ENCODE results near the gene GAL3ST2.
"Not testable (repeated sequence)": the region's sequence is repeated elsewhere in the genome, so short reads cannot be mapped to it uniquely, and the experiment has no call there.

The GAL3ST2 gene

GRCh38 chr2:241820625-241821384, 44.2 kb downstream of the GAL3ST2 start:
- no peak for DNase-seq (ENCODE audit: low read depth in 2 of 2)

DNA sequence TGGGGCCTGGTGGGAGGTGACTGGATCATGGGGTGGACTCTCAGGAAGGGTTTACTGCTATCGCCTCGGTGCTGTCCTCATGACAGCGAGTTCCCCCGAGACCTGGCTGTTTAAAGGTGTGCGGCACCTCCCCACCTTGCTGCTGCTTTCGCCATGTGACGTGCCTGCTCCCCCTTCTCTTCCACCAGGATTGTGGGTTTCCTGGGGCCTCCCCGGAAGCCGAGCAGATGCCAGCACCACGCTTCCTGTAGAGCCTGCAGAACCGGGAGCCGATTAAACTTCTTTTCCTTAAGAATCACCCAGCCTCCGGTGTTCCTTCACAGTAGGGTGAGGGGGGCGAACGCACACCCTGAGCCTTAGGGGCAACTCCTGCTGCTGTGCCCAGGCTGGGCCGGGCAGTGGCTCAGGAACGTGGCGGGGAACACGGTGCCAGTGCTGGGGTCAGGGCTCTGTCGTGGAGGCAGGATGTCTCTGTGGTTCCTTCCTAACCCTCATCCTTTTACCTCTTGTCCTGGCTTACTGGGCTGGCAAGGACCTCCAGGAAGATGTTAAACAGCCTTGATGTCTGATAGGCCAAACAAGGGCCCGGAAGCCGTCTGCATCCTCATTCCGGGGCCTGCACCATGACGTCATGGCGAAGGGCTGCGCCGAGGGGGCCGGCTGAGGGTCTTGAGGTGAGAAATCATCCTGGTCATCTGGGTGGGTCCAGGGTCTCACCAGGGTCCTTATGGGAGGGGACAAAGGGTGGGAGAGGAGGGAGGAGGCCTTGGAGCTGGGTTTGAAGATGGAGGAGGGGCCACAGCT, 45.0 kb downstream of the GAL3ST2 start:
- no peak for DNase-seq (ENCODE audit: low read depth in 2 of 2)

- no peak for DNase-seq (ENCODE audit: low read depth in 2 of 2)
Measured at GRCh38 chr2:241822264-241822623, 45.6 kb downstream of the GAL3ST2 start.

DNA sequence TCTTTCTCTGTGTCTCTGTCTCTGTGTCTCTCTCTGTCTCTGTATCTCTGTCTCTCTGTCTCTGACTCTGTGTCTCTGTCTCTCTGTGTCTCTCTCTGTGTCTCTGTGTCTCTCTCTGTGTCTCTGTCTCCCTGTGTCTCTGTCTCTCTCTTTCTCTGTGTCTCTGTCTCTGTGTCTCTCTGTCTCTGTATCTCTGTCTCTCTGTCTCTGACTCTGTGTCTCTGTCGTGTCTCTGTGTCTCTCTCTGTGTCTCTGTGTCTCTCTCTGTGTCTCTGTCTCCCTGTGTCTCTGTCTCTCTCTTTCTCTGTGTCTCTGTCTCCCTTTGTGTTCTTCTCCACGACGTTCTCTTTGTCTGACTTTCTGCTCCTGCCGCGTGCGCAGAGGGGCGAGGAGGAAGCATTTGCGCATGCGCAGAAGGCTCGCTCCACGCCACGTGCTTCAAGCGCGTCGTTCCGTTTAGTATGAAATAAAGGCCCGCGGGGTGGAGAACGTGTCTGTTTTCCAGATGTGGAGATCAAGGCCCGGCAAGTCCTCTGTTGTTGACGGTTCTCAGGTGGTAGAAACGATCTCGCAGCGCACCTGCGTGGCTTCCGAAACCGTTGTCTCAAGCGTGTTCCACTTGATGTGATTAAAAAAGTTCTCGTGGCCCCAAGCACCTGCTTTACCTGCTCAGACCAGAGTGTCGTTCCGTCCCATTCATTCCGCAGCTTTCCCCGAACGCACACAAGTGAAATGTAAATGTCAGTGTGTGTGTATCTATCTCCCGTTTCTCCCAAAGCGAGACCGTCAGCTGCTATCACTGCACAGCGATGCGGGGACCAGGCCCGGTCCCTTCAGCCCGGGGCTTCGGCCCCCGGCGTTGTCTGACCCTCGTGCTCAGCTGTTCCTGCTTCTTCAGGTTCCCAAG, 47.2 kb downstream of the GAL3ST2 start:
- not testable (repeated sequence) for DNase-seq (ENCODE audit: low read depth in 2 of 2)

- no peak for DNase-seq (ENCODE audit: low read depth in 2 of 2)
Measured at GRCh38 chr2:241827394-241827793, 50.8 kb downstream of the GAL3ST2 start.

DNA sequence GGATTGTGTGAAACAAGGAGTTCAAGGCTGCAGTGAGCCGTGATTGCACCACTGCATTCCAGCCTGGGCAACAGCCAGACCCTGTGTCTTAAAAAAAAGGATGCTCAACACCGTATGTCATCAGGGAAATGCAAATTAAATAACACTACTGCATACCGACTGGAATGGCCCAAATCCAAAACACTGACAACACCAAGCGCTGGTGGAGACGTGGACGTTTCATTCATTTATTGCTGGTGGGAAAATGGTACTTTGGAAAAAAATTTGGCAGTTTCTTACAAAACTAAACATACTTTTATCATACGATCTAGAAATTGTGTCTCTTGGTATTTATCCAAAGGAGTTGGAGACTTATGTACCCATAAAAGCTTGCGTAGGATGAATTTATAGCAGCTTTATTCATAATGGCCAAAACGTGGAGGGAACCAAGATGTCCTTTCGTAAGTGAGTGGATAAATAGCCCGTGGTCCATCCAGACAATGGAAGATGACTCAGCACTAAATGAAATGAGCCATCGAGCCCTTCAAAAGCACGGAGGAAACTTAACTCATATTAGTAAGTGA, 56.6 kb downstream of the GAL3ST2 start:
- peak; percentile 36 to 52 for DNase-seq (ENCODE audit: low read depth in 2 of 2)

GRCh38 chr2:241833756-241834526, 57.3 kb downstream of the GAL3ST2 start:
- DNase-seq (ENCODE audit: low read depth in 2 of 2) = not testable (repeated sequence)

DNA sequence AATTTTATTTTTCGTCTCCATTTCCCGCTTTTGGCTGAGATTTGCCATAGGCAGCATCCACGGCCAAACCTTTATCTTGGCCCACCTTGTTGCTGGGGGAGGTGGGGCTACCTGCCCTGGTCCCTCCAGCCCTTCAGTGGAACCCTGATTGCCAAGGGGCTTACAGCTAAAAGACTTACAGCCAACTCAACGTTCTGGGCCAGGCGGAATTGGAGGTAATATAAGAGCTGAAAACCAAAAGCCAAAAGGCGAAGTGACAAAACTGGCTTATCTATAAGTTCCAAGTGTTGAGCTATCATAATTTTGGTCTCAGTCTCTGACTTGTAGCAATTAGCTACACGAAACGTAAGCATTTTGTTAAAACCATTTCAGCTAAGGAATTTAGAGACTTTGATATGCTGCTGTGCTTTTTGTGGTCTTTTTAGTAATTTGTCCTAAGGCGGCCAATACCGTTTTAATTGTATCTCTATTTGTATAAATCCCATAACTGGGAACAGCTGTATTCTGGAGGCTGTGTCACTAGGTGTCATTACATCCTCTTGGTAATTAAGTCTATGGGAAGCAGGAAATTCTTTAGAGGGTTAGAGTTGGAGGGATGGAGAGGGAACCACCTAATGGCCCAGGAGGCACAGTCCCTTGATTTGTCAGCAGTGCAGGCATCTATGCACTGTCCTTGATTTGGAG, 58.0 kb downstream of the GAL3ST2 start:
- no peak for DNase-seq (ENCODE audit: low read depth in 2 of 2)

GRCh38 chr2:241835611-241836010, 59.0 kb downstream of the GAL3ST2 start:
- no peak for DNase-seq (ENCODE audit: low read depth in 2 of 2)

- DNase-seq (ENCODE audit: low read depth in 2 of 2) = no peak
Measured at GRCh38 chr2:241836292-241836691, 59.7 kb downstream of the GAL3ST2 start.

- DNase-seq (ENCODE audit: low read depth in 2 of 2) = no peak
Measured at GRCh38 chr2:241837197-241837965, 60.8 kb downstream of the GAL3ST2 start.

DNA sequence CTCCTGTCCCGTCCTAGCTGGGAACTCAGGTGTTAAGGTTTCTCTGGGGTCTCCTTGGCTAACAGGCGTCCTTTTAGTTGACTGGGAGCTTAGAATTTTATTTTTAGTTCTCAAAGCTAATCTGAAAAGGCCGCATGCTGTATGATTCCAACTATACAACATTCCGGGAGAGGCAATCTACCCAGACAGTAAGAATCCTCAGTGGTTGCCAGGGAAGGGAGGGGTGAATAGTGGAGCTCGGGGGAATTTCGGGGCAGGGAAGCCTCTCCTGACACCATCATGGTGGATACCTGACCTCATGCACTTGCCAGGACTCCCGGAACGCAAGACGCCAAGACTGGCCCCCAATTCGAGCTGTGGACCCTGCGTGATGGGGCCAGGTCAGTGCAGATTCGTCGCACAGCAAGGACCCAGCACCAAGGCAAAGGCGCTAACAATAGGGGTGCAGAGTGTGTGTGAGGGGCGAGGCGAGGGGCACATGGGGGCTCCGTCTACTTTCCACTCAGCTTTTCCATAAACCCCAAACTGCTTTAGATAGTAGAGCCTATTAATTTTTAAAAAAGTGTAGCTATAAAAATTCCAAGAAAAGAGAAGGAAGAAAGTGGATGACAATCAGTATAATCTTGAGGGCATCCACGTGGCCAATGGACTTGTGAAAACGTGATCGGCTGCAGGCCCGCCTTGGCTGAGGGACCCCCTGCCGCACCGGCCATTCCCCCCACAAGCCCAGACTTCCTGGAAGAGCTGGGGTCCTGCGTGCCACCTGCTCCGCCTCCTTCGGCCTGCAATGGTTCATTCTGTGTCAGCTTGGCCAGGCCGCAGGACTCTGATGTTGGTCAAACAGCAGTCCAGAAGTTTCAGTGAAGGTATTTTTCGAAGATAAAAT, 64.8 kb downstream of the GAL3ST2 start:
- DNase-seq (ENCODE audit: low read depth in 2 of 2) = no peak

DNA sequence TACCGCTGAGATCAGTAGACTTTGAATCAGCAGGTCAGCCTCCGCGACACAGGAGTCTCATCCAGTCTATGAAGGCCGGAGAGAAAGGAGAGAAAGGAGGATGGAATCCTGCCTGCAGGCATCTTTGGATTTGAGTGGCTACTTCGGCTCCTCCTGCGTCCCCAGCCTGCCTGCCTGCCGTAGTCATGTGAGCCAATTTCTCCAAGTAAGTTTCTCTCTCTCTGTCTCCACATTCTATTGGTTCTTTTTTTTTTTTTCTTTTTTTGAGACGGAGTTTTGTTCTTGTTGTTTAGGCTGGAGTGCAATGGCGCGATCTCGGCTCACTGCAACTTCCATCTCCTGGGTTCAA, 65.4 kb downstream of the GAL3ST2 start:
- no peak for DNase-seq (ENCODE audit: low read depth in 2 of 2)

DNA sequence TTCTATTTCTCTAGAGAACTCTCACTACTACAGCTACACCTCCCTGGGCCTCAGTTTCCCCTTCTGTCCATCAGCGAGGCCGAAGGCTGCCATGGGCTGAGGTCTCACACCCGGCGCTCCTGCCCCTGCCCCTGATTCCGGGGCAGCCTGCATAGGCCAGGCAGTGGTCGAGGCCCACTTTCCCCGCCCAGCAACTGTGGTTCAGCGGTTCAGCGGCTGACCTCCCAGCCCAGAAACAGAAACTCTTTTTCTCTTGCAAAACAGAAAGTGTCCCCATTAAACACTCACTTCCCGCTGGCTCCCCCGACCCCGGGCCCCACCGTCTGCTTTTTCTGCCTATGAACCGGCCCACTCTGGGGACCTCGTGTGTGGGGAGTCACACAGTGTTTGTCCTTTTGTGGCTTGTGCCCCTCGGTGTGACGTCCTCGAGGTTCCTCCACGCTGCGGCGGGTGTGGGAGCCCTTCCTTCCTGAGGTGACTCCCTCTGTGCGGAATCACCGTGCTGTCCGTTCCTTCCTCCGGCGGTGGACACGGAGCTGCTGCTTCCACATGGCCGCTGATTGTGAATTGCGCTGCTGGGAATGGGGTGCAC, 66.1 kb downstream of the GAL3ST2 start:
- no peak for DNase-seq (ENCODE audit: low read depth in 2 of 2)

DNA sequence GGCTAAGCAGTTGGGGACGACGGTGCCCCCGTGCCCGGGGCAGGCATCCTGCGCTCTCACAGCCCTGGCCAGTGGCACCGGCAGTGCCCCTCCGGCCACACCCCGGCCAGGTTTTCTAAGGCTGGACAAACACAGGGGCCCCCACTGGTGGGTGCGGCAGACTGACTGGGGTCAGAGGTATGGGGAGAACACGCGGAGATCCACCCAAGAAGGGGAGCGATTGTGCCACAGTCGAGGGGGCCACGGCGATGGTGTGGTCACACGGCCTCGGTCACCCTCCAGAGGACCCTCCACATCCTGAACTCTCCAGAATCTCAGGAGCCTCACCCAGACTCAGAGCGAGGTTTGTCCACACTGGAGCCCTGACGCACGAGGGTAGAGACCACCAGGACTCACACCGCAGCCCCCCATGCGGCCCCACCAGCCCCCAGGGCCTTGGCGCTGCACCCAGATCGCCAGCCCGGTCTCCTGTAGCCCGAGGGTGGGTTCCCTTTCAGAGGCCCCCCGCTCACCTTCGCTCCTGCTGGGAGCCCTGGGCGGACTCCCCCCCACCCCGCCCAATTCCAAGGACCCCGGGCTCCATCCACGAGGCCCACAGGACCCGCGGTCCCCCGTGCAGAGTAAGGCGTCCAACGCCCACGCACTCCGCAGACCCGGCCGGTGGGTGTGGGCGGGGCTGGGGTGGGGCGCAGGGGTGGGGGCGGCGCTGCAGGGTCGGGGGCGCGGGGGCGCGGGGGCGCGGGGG, 66.9 kb downstream of the GAL3ST2 start:
- no peak for DNase-seq (ENCODE audit: low read depth in 2 of 2)

- no peak for DNase-seq (ENCODE audit: low read depth in 2 of 2)
Measured at GRCh38 chr2:241844066-241844728, 67.6 kb downstream of the GAL3ST2 start.

Data from fibroblast of skin of left biceps (primary cell).